ENCODE data around the gene ZBTB39. TPM values are rescaled to one million over a fixed set of nuclear protein-coding genes. Genes with fewer than 3 reads are reported as not detected.

Gene ZBTB39
- total RNA-seq (2016; rRNA removed; fragmentation: Illumina TruSeq; extraction: Trizol) (6.5 and 8.1 TPM in 2 replicates), polyA plus RNA-seq (2011; rRNA removed) (6.4 and 6.9 TPM in 2 replicates), polyA minus RNA-seq (2011; rRNA and poly(A)+ RNA removed; ENCODE audit: low replicate concordance) (10.0 and 11.4 TPM in 2 replicates), Bru-seq, nascent RNA (percentile 78 among the genes with signal in this experiment), BruChase-seq, experiment 1, labeled RNA remaining after a 6-hour chase (percentile 73 among the genes with signal in this experiment), BruChase-seq, experiment 2, labeled RNA remaining after a 2-hour chase (percentile 91 among the genes with signal in this experiment)
- 0.79 and 0.91 TPM in 2 replicates for total RNA-seq (2016; cell fraction: cytosol; rRNA removed; fragmentation: Illumina TruSeq; extraction: Trizol; ENCODE audit: low read depth)
- 6.5 and 7.2 TPM in 2 replicates for total RNA-seq (2016; cell fraction: insoluble cytoplasmic fraction; rRNA removed; fragmentation: Illumina TruSeq; extraction: Trizol)
- total RNA-seq (2016; cell fraction: membrane; rRNA removed; fragmentation: Illumina TruSeq; extraction: Trizol): 3.6 and 4.0 TPM in 2 replicates
- 5.7 and 6.7 TPM in 2 replicates for total RNA-seq (2016; cell fraction: nucleus; rRNA removed; fragmentation: Illumina TruSeq; extraction: Trizol)
- polyA plus RNA-seq (2011; cell fraction: cytosol; rRNA removed): 4.9 and 5.8 TPM in 2 replicates
- 7.9 and 8.5 TPM in 2 replicates for polyA plus RNA-seq (2011; cell fraction: nucleus; rRNA removed)
- polyA plus RNA-seq (2012): 4.4 and 4.7 TPM in 2 replicates
- 0.19 and 0.26 TPM in 2 replicates for polyA plus RNA-seq (2016; cell fraction: cytosol; fragmentation: Illumina TruSeq; extraction: Trizol; ENCODE audit: low read depth)
- 4.5 and 5.7 TPM in 2 replicates for polyA plus RNA-seq (2016; cell fraction: insoluble cytoplasmic fraction; fragmentation: Illumina TruSeq; extraction: Trizol; ENCODE audit: low read depth)
- 1.3 and 1.5 TPM in 2 replicates for polyA plus RNA-seq (2016; cell fraction: membrane; fragmentation: Illumina TruSeq; extraction: Trizol; ENCODE audit: low read depth)
- 7.1 and 8.3 TPM in 2 replicates for polyA plus RNA-seq (2016; cell fraction: nucleus; fragmentation: Illumina TruSeq; extraction: Trizol; ENCODE audit: insufficient read depth, low read depth)
- polyA minus RNA-seq (2011; cell fraction: cytosol; rRNA and poly(A)+ RNA removed): 6.2 and 6.7 TPM in 2 replicates
- polyA minus RNA-seq (2011; cell fraction: nucleus; rRNA and poly(A)+ RNA removed): 8.6 and 10.3 TPM in 2 replicates
- long read RNA-seq, experiment 1, full-length matches to known transcripts: 11 of 16 reads
- long read RNA-seq, experiment 1, partial matches to known transcripts: 0 of 16 reads
- long read RNA-seq, experiment 1, other reads (novel, unspliced or antisense): 5 of 16 reads
- long read RNA-seq, experiment 2, partial matches to known transcripts: 0 of 10 reads
- long read RNA-seq, experiment 2, other reads (novel, unspliced or antisense): 10 of 10 reads

- Histone ChIP-seq H3K9me3 (ENCODE audit: low read length) (no peaks in the 10 kb centered on the region), H3K9ac (ENCODE audit: insufficient read depth, low read depth, low read length) (peak within 1 kb of the TSS; percentile 78), H3K27me3 (ENCODE audit: control insufficient read depth in 1 of 2, insufficient read depth in 2 of 2, low read length in 2 of 2) (no peaks in the 10 kb centered on the region; a peak in 2 of 5 replicates), H3K27ac (ENCODE audit: extremely low read length, insufficient read depth, low read length) (peak within 1 kb of the TSS; percentile 49), H3K4me2 (ENCODE audit: low read depth, low read length) (peak within 1 kb of the TSS; percentile 94), H4K20me1 (ENCODE audit: insufficient read depth, low read length) (peaks cover 2% of the 10 kb centered on the region; the same call in 1 of the 2 replicates), H3K4me1 (ENCODE audit: insufficient read depth, low read length) (peaks cover 57% of the 10 kb centered on the region), H2AFZ (ENCODE audit: low read length) (peak within 1 kb of the TSS; percentile 36), H3K4me3 (replicated peaks in 1 of 3; ENCODE audit: insufficient read depth in 1 of 3, low read depth in 2 of 3, low read length in 3 of 3) (peak within 1 kb of the TSS; percentile 88 to 98 (median 93)), H3K36me3 (replicated peaks in 1 of 2; ENCODE audit: control insufficient read depth in 1 of 2, insufficient read depth in 2 of 2, low read length in 2 of 2) (peaks cover 10 to 28% of the 10 kb centered on the region in 2 experiments), H3K79me2 (ENCODE audit: insufficient read depth, low read length) (peaks cover 16% of the 10 kb centered on the region)
- peak; percentile 63 for ATAC-seq
- no peak for FAIRE-seq
- in situ Hi-C loops (cut with HindIII; ENCODE audit: extremely low pct_ligation_motif_present, low pct_unique_long_range_greater_than_20kb): loop anchor here (5.0 kb wide), 2 partner anchors 46 to 106 kb away; partner anchors contain the start of genes MYO1A and STAT6
- 0% methylated on average over 6 of the region's 94 CpGs for WGBS (ENCODE audit: low lambda C conversion rate)
- peak; percentile 20 for DNase-seq (ENCODE audit: low spot score)
- ChIA-PET POLR2A (interaction anchor here (1.3 kb wide), 1 partner anchor 106 kb away, joined by 4 read pairs; no protein-coding TSS in a partner anchor), CTCF (ENCODE audit: low intra/inter-chr PET ratio, low total read pairs) (interaction anchor here (4.6 kb wide), 1 partner anchor 56 kb away, joined by 72 read pairs; no protein-coding TSS in a partner anchor)
- no TSS peak for BruUV-seq (replicated peaks)
- intact Hi-C loops (cut with micrococcal nuclease; ENCODE audit: unreplicated experiment): loop anchor here (1.0 kb wide), 1 partner anchor 96 kb away; no protein-coding TSS in a partner anchor
- peak; percentile 91 for TF ChIP-seq ZFY (CRISPR knock-in tag; IDR thresholded peaks at IDR 0.05)
- peak; percentile 64; the same call in 1 of the 2 replicates for TF ChIP-seq ZNF740 (CRISPR knock-in tag; IDR thresholded peaks at IDR 0.05)
- peak; percentile 64 for TF ChIP-seq ZFX (CRISPR knock-in tag; IDR thresholded peaks at IDR 0.05; ENCODE audit: low read depth)
- TF ChIP-seq ZMYM4 (CRISPR knock-in tag; IDR thresholded peaks at IDR 0.05): no peak
- 0 out of 2 replicates have a peak, but pooled peaks have one; percentile 18 for TF ChIP-seq TBX2 (CRISPR knock-in tag; IDR thresholded peaks at IDR 0.05; ENCODE audit: borderline replicate concordance)
- TF ChIP-seq HOXA3 (CRISPR knock-in tag; IDR thresholded peaks at IDR 0.05): peak; percentile 48; the same call in 1 of the 2 replicates
- TF ChIP-seq EP300 (IDR thresholded peaks at IDR 0.05; ENCODE audit: low read depth in 2 of 2, low read length in 2 of 2): no peak
- no peak for TF ChIP-seq EP300 (CRISPR knock-in tag; IDR thresholded peaks at IDR 0.05; ENCODE audit: borderline replicate concordance)
- no peak for TF ChIP-seq ZFP82 (CRISPR knock-in tag; IDR thresholded peaks at IDR 0.05; ENCODE audit: borderline replicate concordance)
- no peak for TF ChIP-seq NFE2L1 (CRISPR knock-in tag; IDR thresholded peaks at IDR 0.05; ENCODE audit: borderline replicate concordance)
- TF ChIP-seq KDM5B (CRISPR knock-in tag; IDR thresholded peaks at IDR 0.05; ENCODE audit: borderline replicate concordance): peak; percentile 43; the same call in 1 of the 2 replicates
- no peak for TF ChIP-seq CENPBD1 (CRISPR knock-in tag; IDR thresholded peaks at IDR 0.05; ENCODE audit: borderline replicate concordance, low read depth)
Observed at GRCh38 chr12:57005980-57006808, at the start of gene ZBTB39. ZBTB39 (minus strand) TSS chr12:57006546; CDS start chr12:57004917, 1,629 bp downstream.
